ENCODE results near the gene NEK11. TPM values are rescaled to one million over a fixed set of nuclear protein-coding genes. Genes with fewer than 3 reads are reported as not detected.

Gene NEK11
- total RNA-seq, 2 experiments from 2014 or later: 1.6 to 4.2 TPM

DNA sequence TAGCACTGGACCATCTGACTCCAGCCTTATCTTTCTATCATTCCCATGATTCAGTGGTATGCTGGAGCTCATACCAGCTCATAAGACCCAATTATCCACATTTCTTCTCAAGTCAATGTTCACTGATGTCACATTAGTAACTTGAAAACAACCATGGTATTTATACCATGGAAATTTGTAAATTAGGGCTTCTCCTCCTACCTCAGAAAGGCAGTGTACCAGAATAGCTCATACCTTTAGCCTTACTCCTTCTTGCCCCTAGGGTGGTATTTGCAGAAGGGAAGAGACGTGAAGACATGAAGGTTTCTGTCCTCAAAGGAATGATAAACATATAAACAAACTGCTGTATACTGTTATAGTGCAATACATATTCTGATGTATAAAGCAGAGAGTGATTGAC is 114.2 kb downstream of the NEK11 start:
- Histone ChIP-seq H3K27me3 (ENCODE audit: control insufficient read depth in 1 of 2, insufficient read depth in 2 of 2, low read length in 2 of 2) (no peaks in the 10 kb centered on the region), H3K36me3 (ENCODE audit: insufficient read depth, low read length) (no peaks in the 10 kb centered on the region), H3K27ac (ENCODE audit: low read depth in 1 of 2, low read length in 2 of 2) (no peak overlapping the region), H3K4me3 (ENCODE audit: low read length) (no peak overlapping the region), H3K9me3 (ENCODE audit: control insufficient read depth in 1 of 2, insufficient read depth in 1 of 2, low read length in 2 of 2) (no peaks in the 10 kb centered on the region), H3K4me1 (ENCODE audit: insufficient read depth, low read length) (no peaks in the 10 kb centered on the region)
- no peaks in the 10 kb centered on the region for H3K9me3 Mint-ChIP-seq
- TF ChIP-seq, protein P1, sequence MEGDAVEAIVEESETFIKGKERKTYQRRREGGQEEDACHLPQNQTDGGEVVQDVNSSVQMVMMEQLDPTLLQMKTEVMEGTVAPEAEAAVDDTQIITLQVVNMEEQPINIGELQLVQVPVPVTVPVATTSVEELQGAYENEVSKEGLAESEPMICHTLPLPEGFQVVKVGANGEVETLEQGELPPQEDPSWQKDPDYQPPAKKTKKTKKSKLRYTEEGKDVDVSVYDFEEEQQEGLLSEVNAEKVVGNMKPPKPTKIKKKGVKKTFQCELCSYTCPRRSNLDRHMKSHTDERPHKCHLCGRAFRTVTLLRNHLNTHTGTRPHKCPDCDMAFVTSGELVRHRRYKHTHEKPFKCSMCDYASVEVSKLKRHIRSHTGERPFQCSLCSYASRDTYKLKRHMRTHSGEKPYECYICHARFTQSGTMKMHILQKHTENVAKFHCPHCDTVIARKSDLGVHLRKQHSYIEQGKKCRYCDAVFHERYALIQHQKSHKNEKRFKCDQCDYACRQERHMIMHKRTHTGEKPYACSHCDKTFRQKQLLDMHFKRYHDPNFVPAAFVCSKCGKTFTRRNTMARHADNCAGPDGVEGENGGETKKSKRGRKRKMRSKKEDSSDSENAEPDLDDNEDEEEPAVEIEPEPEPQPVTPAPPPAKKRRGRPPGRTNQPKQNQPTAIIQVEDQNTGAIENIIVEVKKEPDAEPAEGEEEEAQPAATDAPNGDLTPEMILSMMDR (IDR thresholded peaks at IDR 0.05): no peak
- no peaks in the 10 kb centered on the region for H3K27me3 Mint-ChIP-seq
- ATAC-seq (ENCODE audit: poor library complexity) (no peak), DNase-seq (no peak)
- ChIA-PET CTCF (no interaction called here), POLR2A (no interaction called here)
- intact Hi-C loops (cut with DNase I, micrococcal nuclease): loop anchor here in 1 of 2 experiments (5.0 kb wide), 1 partner anchor 104 kb away; no protein-coding TSS in a partner anchor
- H3K4me1 Mint-ChIP-seq (ENCODE audit: low read depth): no peaks in the 10 kb centered on the region
- H3K36me3 Mint-ChIP-seq (ENCODE audit: low read depth): no peaks in the 10 kb centered on the region
- no peak overlapping the region for H3K27ac Mint-ChIP-seq
- H3K4me3 Mint-ChIP-seq: no peak overlapping the region

DNA sequence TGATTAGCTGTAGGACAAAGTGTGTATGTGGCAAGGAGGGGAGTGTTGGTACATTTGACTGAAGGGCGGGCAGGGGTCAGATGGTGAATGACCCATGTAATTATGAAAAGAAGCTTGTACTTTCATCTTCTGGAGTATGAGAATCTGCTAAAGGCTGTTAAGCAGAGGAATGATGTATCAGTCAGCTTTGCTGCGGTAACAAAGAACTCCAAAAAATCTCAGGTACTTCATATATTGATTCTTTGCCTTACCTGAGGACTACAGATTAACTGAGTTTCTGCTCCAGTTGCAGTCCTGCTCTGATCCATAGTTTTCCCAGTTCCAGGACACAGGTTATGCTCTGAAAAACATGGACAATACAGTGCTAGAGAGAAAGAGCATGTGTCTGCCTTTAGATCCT is 115.1 kb downstream of the NEK11 start:
- DNase-seq (no peak), ATAC-seq (ENCODE audit: poor library complexity) (no peak)
- Mint-ChIP-seq H3K9me3 (no peaks in the 10 kb centered on the region), H3K36me3 (ENCODE audit: low read depth) (no peaks in the 10 kb centered on the region), H3K4me3 (no peak overlapping the region), H3K27me3 (no peaks in the 10 kb centered on the region), H3K27ac (no peak overlapping the region), H3K4me1 (ENCODE audit: low read depth) (no peaks in the 10 kb centered on the region)
- Histone ChIP-seq H3K4me1 (ENCODE audit: insufficient read depth, low read length) (no peaks in the 10 kb centered on the region), H3K4me3 (ENCODE audit: low read length) (no peak overlapping the region), H3K9me3 (ENCODE audit: control insufficient read depth in 1 of 2, insufficient read depth in 1 of 2, low read length in 2 of 2) (no peaks in the 10 kb centered on the region), H3K36me3 (ENCODE audit: insufficient read depth, low read length) (no peaks in the 10 kb centered on the region), H3K27me3 (ENCODE audit: control insufficient read depth in 1 of 2, insufficient read depth in 2 of 2, low read length in 2 of 2) (no peaks in the 10 kb centered on the region), H3K27ac (ENCODE audit: low read depth in 1 of 2, low read length in 2 of 2) (no peak overlapping the region)
- TF ChIP-seq, protein P1 (IDR thresholded peaks at IDR 0.05): no peak
- POLR2A ChIA-PET: no interaction called here
- CTCF ChIA-PET: interaction anchor here (1.2 kb wide), 1 partner anchor 20 kb away, joined by 3 read pairs; no protein-coding TSS in a partner anchor
- intact Hi-C loops (cut with DNase I, micrococcal nuclease): loop anchor here in 1 of 2 experiments (5.0 kb wide), 1 partner anchor 104 kb away; no protein-coding TSS in a partner anchor

DNA sequence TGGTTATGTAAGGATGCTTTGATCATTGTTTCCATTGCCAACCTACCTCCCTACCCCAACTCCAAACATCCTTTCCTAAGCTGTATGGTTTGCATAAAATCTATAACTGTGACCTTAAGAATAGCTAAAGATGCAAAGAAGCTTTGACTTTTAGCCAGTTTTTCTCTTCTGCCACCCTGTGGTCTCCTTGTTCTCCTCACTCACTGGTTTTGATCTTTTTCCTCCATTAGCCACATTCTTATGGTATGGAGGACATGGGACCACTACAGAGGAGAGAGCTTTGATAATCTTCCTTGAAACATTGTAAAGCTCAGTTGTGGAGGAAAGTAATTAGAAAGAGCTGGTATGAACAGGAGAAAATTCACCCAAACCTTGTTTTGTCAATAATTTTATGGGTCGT is 115.9 kb downstream of the NEK11 start:
- H3K4me1 ChIP-seq (ENCODE audit: insufficient read depth, low read length): no peaks in the 10 kb centered on the region
- DNase-seq (no peak), ATAC-seq (ENCODE audit: poor library complexity) (no peak)
- ChIA-PET POLR2A (no interaction called here), CTCF (interaction anchor here (0.8 to 1.2 kb wide), 2 partner anchors 9 to 19 kb away, joined by 3 read pairs; no protein-coding TSS in a partner anchor)
- no peaks in the 10 kb centered on the region for H3K4me1 Mint-ChIP-seq (ENCODE audit: low read depth)
- H3K36me3 ChIP-seq (ENCODE audit: insufficient read depth, low read length): no peaks in the 10 kb centered on the region
- H3K36me3 Mint-ChIP-seq (ENCODE audit: low read depth): no peaks in the 10 kb centered on the region
- H3K9me3 Mint-ChIP-seq: no peaks in the 10 kb centered on the region
- no peaks in the 10 kb centered on the region for H3K27me3 ChIP-seq (ENCODE audit: control insufficient read depth in 1 of 2, insufficient read depth in 2 of 2, low read length in 2 of 2)
- no peak overlapping the region for H3K27ac Mint-ChIP-seq
- intact Hi-C loops (cut with DNase I, micrococcal nuclease): loop anchor here in 1 of 2 experiments (5.0 kb wide), 1 partner anchor 105 kb away; no protein-coding TSS in a partner anchor
- no peak overlapping the region for H3K4me3 Mint-ChIP-seq
- no peaks in the 10 kb centered on the region for H3K9me3 ChIP-seq (ENCODE audit: control insufficient read depth in 1 of 2, insufficient read depth in 1 of 2, low read length in 2 of 2)
- no peak overlapping the region for H3K4me3 ChIP-seq (ENCODE audit: low read length)
- TF ChIP-seq, protein P1 (IDR thresholded peaks at IDR 0.05): no peak
- no peaks in the 10 kb centered on the region for H3K27me3 Mint-ChIP-seq
- H3K27ac ChIP-seq (ENCODE audit: low read depth in 1 of 2, low read length in 2 of 2): no peak overlapping the region

Data from CD4-positive, alpha-beta T cell (primary cell).